Esophagus muscularis mucosa (tissue), 3 donors: Measurements from ENCODE around the gene LRRFIP2.

Source experiments
- POLR2AphosphoS5 ChIP-seq, 2 donors: sonication (generic); formaldehyde crosslinking; IDR thresholded peaks; one replicate each; pipeline ENCODE4 v1.6.1; 2017; ENCODE audit warnings: antibody characterized with exemption in 2 of 2
- TF ChIP-seq, protein P1 (sequence below), 3 experiments: fragments of 200-600 bp in 2 of 3; fragments of 450-650 bp in 1 of 3; sonication (generic) in 2 of 3; IDR thresholded peaks; one replicate each; pipeline ENCODE4 v1.5.1; 2017 to 2019; ENCODE audit warnings: antibody characterized with exemption in 3 of 3, mild to moderate bottlenecking in 2 of 3, moderate library complexity in 1 of 3

DNA sequence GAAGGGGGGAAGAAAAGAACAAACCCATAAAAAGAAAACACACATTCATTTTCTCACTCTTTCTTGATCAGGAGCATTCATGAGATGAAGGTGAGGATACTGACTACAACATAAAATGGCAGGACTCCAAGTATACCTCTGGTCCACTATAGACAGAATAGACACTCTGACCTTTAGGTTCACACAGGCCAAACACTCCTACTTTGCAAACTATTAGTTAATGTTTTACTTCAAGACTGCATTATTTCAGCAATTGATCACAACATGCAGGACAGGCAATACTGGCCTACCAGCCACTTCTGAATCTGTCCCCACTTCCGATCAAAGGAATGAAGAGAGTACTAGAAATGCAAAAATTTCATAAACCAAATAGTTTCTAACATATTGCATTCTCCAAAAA lies 47.0 kb downstream of the LRRFIP2 start:
- TF ChIP-seq, protein P1, sequence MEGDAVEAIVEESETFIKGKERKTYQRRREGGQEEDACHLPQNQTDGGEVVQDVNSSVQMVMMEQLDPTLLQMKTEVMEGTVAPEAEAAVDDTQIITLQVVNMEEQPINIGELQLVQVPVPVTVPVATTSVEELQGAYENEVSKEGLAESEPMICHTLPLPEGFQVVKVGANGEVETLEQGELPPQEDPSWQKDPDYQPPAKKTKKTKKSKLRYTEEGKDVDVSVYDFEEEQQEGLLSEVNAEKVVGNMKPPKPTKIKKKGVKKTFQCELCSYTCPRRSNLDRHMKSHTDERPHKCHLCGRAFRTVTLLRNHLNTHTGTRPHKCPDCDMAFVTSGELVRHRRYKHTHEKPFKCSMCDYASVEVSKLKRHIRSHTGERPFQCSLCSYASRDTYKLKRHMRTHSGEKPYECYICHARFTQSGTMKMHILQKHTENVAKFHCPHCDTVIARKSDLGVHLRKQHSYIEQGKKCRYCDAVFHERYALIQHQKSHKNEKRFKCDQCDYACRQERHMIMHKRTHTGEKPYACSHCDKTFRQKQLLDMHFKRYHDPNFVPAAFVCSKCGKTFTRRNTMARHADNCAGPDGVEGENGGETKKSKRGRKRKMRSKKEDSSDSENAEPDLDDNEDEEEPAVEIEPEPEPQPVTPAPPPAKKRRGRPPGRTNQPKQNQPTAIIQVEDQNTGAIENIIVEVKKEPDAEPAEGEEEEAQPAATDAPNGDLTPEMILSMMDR (IDR thresholded peaks at IDR 0.05), result no peak
- TF ChIP-seq POLR2AphosphoS5 (IDR thresholded peaks at IDR 0.05), result no peak
